Measurements from ENCODE around the gene SPATA32.

Gene SPATA32

DNA sequence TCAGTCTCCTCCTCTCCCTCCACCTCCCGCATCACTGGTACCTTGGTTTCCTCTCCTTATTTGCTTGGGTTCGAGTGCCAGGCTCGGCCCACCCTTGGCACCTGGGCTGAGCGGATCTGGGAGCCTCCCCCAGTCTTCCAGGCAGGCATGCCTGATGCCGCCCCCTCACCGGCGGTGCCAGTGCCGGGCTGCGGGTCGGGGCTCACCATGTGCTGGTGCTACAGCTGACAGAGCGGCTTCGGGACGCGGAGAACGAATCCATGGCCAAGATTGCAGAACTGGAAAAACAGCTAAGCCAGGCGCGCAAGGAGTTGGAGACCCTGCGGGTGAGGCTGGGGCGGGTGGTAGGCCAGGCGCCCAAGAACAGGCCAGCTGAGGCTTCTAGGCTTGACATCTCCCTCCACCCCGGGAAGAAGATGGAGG is 21.0 kb downstream of the SPATA32 start:
- no peak overlapping the region for H3K4me3 ChIP-seq (ENCODE audit: severe bottlenecking)
- H3K36me3 ChIP-seq (ENCODE audit: low read depth): no peaks in the 10 kb centered on the region; the same call in 1 of the 2 replicates
- no peaks in the 10 kb centered on the region for H3K4me1 ChIP-seq (ENCODE audit: insufficient read depth, poor library complexity, severe bottlenecking)
- no peak for ATAC-seq (ENCODE audit: low read depth)
- no peaks in the 10 kb centered on the region for H3K9me3 ChIP-seq (ENCODE audit: severe bottlenecking)
- no peak overlapping the region for H3K27ac ChIP-seq (ENCODE audit: poor library complexity, severe bottlenecking)
- DNase-seq (ENCODE audit: low spot score): peak; percentile 64
- TF ChIP-seq, protein P1, sequence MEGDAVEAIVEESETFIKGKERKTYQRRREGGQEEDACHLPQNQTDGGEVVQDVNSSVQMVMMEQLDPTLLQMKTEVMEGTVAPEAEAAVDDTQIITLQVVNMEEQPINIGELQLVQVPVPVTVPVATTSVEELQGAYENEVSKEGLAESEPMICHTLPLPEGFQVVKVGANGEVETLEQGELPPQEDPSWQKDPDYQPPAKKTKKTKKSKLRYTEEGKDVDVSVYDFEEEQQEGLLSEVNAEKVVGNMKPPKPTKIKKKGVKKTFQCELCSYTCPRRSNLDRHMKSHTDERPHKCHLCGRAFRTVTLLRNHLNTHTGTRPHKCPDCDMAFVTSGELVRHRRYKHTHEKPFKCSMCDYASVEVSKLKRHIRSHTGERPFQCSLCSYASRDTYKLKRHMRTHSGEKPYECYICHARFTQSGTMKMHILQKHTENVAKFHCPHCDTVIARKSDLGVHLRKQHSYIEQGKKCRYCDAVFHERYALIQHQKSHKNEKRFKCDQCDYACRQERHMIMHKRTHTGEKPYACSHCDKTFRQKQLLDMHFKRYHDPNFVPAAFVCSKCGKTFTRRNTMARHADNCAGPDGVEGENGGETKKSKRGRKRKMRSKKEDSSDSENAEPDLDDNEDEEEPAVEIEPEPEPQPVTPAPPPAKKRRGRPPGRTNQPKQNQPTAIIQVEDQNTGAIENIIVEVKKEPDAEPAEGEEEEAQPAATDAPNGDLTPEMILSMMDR (IDR thresholded peaks at IDR 0.05; ENCODE audit: poor library complexity, severe bottlenecking): no peak
- H3K27me3 ChIP-seq (ENCODE audit: insufficient read depth, poor library complexity, severe bottlenecking): no peaks in the 10 kb centered on the region

DNA sequence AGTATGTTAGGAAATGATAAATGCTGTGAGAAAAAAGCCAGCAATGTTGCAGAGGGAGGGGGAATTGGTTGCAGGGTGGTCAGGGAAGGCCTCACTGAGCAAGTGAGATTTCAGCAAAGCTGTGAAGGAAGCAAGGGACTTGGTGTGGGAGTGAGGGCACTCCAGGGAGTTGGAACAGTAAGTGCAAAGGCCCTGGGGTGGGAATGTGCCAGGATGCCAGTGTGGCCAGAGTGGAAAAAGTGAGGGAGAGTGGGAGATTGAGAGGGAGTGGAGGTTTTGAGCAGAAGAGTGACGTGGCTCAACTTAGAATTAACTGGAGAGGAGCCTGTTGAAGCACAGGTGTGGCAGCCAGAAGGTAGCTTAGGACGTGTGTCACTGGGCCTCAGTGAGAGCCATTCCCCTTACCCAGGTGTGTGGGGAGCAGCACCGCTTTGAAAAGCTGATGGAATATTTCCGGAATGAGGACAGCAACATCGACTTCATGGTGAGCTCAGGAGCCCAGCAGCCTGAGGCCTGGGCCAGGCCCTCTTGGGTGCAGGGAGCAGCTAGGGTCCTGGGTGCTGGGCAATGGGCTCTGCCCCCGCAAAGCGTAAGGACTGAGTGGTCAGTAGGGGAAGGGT is 23.6 kb downstream of the SPATA32 start:
- no peak overlapping the region for H3K27ac ChIP-seq (ENCODE audit: poor library complexity, severe bottlenecking)
- no peak overlapping the region for H3K4me3 ChIP-seq (ENCODE audit: severe bottlenecking)
- H3K27me3 ChIP-seq (ENCODE audit: insufficient read depth, poor library complexity, severe bottlenecking): no peaks in the 10 kb centered on the region
- no peaks in the 10 kb centered on the region for H3K4me1 ChIP-seq (ENCODE audit: insufficient read depth, poor library complexity, severe bottlenecking)
- ATAC-seq (ENCODE audit: low read depth) (no peak), DNase-seq (ENCODE audit: low spot score) (no peak)
- TF ChIP-seq, protein P1 (IDR thresholded peaks at IDR 0.05; ENCODE audit: poor library complexity, severe bottlenecking): no peak
- H3K36me3 ChIP-seq (ENCODE audit: low read depth): no peaks in the 10 kb centered on the region; the same call in 1 of the 2 replicates
- no peaks in the 10 kb centered on the region for H3K9me3 ChIP-seq (ENCODE audit: severe bottlenecking)

DNA sequence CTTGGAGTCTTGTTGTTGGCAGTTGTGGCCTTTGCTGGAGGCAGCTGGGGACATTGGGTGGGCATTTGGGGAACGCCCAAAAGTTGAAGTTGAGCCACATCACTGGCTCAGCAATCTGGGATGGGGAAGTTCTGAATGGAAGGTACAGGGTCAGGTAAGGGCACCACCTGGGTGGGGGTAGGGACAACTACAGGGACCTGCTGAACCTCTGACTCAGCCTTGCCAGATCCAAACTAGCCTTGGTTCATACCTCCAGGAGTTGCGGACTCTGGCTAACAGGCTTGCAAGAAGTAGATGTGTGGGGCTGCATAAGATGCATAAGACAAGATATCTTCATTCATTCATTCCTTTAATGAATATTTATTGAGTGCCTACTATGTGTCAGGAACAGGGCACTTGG is 24.2 kb downstream of the SPATA32 start:
- Histone ChIP-seq H3K36me3 (ENCODE audit: low read depth) (no peaks in the 10 kb centered on the region; the same call in 1 of the 2 replicates), H3K27ac (ENCODE audit: poor library complexity, severe bottlenecking) (no peak overlapping the region), H3K27me3 (ENCODE audit: insufficient read depth, poor library complexity, severe bottlenecking) (no peaks in the 10 kb centered on the region), H3K4me1 (ENCODE audit: insufficient read depth, poor library complexity, severe bottlenecking) (no peaks in the 10 kb centered on the region), H3K9me3 (ENCODE audit: severe bottlenecking) (no peaks in the 10 kb centered on the region), H3K4me3 (ENCODE audit: severe bottlenecking) (no peak overlapping the region)
- ATAC-seq (ENCODE audit: low read depth): no peak
- TF ChIP-seq, protein P1 (IDR thresholded peaks at IDR 0.05; ENCODE audit: poor library complexity, severe bottlenecking): no peak
- no peak for DNase-seq (ENCODE audit: low spot score)

DNA sequence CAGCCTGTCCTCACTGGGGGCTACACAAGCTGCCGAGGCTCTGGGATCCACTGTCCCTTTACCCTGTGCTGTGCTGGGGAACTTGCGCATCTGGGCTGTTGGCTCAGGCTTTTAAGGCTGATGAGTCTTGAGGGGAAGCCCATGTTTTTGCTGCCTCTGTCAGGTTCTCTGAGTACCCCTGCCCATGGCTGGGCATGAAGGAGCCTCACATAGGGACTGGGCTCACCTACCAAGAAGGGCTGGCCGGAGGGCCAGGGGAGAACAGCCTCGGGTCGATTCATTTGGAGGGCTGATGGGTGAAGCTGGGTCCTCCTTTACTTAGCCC is 25.6 kb downstream of the SPATA32 start:
- Histone ChIP-seq H3K9me3 (ENCODE audit: severe bottlenecking) (no peaks in the 10 kb centered on the region), H3K4me1 (ENCODE audit: insufficient read depth, poor library complexity, severe bottlenecking) (no peaks in the 10 kb centered on the region), H3K27ac (ENCODE audit: poor library complexity, severe bottlenecking) (no peak overlapping the region), H3K36me3 (ENCODE audit: low read depth) (no peaks in the 10 kb centered on the region; the same call in 1 of the 2 replicates), H3K27me3 (ENCODE audit: insufficient read depth, poor library complexity, severe bottlenecking) (no peaks in the 10 kb centered on the region), H3K4me3 (ENCODE audit: severe bottlenecking) (no peak overlapping the region)
- DNase-seq (ENCODE audit: low spot score) (no peak), ATAC-seq (ENCODE audit: low read depth) (no peak)
- TF ChIP-seq, protein P1 (IDR thresholded peaks at IDR 0.05; ENCODE audit: poor library complexity, severe bottlenecking): no peak
